Measurements from ENCODE around the gene KRT72. TPM values are rescaled to one million over a fixed set of nuclear protein-coding genes. Genes with fewer than 3 reads are reported as not detected.

Gene KRT72
- total and polyA plus RNA-seq, 2 donors (not counting 3 experiments of a cell fraction or from before 2014, with no cell fraction given) = not detected

DNA sequence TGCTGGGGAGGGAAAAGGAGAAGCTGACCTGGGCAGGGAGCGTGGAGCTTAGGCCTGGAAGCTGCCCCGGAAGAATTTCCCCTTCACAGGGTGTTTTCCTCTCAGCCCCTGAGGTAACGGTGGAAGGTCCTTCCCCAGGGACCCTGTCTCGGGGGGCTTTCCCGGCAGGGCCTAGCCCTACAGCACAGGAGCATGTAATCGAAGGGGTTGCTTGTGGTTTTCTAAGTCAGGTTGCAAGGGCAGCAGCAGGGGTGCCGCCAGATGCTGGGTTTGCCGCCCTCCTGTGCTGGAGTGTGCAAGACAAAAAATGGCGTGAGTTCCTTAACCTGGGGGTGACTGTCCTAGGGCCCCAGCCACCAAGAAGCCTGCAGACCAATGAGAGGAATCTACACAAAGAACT lies 26.0 kb downstream of the KRT72 start:
- Histone ChIP-seq H3K27ac (ENCODE audit: insufficient read depth, low read depth, low read length) (no peak overlapping the region), H2AFZ (ENCODE audit: low read depth, low read length) (no peak overlapping the region), H3K9ac (replicated peaks; ENCODE audit: extremely low read depth, insufficient read depth, low read length) (no peak overlapping the region), H3K27me3 (ENCODE audit: control insufficient read depth in 2 of 2, insufficient read depth in 2 of 2, low read length in 2 of 2) (peaks cover 0 to 2% of the 10 kb centered on the region in 2 experiments), H3K9me1 (replicated peaks; ENCODE audit: control insufficient read depth, extremely low read depth, insufficient read depth, low read length) (no peaks in the 10 kb centered on the region), H3K9me3 (replicated peaks; ENCODE audit: control insufficient read depth, insufficient read depth, low read length) (no peaks in the 10 kb centered on the region), H4K20me1 (replicated peaks; ENCODE audit: control insufficient read depth, extremely low read depth, insufficient read depth, low read length) (no peaks in the 10 kb centered on the region), H3K4me3 (replicated peaks in 1 of 3; ENCODE audit: insufficient read depth in 1 of 3, low read depth in 1 of 3, low read length in 3 of 3) (no peak overlapping the region), H3K4me1 (ENCODE audit: control insufficient read depth, extremely low read depth, insufficient read depth, low read length) (no peaks in the 10 kb centered on the region), H3K36me3 (ENCODE audit: control insufficient read depth in 2 of 2, extremely low read depth in 1 of 2, insufficient read depth in 2 of 2, low read length in 2 of 2) (no peaks in the 10 kb centered on the region), H3K4me2 (ENCODE audit: insufficient read depth, low read length) (no peak overlapping the region), H3K79me2 (ENCODE audit: control insufficient read depth, insufficient read depth, low read length) (no peaks in the 10 kb centered on the region)
- no peak for DNase-seq (ENCODE audit: low read depth, low spot score)
- ChIA-PET CTCF (interaction anchor here (1.3 to 1.8 kb wide), 3 partner anchors 9 to 290 kb away, joined by 4 to 5 read pairs (median 5); no protein-coding TSS in a partner anchor), POLR2A (no interaction called here)
- intact Hi-C loops (cut with micrococcal nuclease) = no loop called here
- BruUV-seq (replicated peaks) = no TSS peak
- dilution Hi-C loops (cut with MboI; ENCODE audit: extremely low pct_ligation_motif_present, low sequenced_read_pairs) = no loop called here
- FAIRE-seq = no peak
- TF ChIP-seq, protein P1, sequence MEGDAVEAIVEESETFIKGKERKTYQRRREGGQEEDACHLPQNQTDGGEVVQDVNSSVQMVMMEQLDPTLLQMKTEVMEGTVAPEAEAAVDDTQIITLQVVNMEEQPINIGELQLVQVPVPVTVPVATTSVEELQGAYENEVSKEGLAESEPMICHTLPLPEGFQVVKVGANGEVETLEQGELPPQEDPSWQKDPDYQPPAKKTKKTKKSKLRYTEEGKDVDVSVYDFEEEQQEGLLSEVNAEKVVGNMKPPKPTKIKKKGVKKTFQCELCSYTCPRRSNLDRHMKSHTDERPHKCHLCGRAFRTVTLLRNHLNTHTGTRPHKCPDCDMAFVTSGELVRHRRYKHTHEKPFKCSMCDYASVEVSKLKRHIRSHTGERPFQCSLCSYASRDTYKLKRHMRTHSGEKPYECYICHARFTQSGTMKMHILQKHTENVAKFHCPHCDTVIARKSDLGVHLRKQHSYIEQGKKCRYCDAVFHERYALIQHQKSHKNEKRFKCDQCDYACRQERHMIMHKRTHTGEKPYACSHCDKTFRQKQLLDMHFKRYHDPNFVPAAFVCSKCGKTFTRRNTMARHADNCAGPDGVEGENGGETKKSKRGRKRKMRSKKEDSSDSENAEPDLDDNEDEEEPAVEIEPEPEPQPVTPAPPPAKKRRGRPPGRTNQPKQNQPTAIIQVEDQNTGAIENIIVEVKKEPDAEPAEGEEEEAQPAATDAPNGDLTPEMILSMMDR (IDR thresholded peaks at IDR 0.05; ENCODE audit: extremely low read depth in 1 of 2, insufficient read depth in 1 of 2, low read depth in 1 of 2, low read length in 2 of 2) = no peak
- TF ChIP-seq GATA2 (IDR thresholded peaks at IDR 0.05; ENCODE audit: insufficient read depth, insufficient read length, low read depth, low read length) (no peak), POLR2A (IDR thresholded peaks at IDR 0.05; ENCODE audit: low read depth, low read length) (no peak), POLR2AphosphoS5 (IDR thresholded peaks at IDR 0.05; ENCODE audit: insufficient read depth, low read depth, low read length) (no peak), MYC (IDR thresholded peaks at IDR 0.05; ENCODE audit: low read depth, low read length) (no peak), FOS (IDR thresholded peaks at IDR 0.05; ENCODE audit: borderline replicate concordance, insufficient read depth, low read length) (no peak), EZH2 (IDR thresholded peaks at IDR 0.05; ENCODE audit: borderline replicate concordance, low read depth, low read length, severe bottlenecking) (no peak), JUN (IDR thresholded peaks at IDR 0.05; ENCODE audit: borderline replicate concordance, insufficient read depth, insufficient read length, low read depth) (no peak)
- TF ChIP-seq, protein P2, sequence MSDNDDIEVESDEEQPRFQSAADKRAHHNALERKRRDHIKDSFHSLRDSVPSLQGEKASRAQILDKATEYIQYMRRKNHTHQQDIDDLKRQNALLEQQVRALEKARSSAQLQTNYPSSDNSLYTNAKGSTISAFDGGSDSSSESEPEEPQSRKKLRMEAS (IDR thresholded peaks at IDR 0.05; ENCODE audit: insufficient read depth, insufficient read length) = no peak
